Adrenal gland (tissue), 12 donors: ENCODE data around the gene TCHHL1. TPM values are rescaled to one million over a fixed set of nuclear protein-coding genes. Genes with fewer than 3 reads are reported as not detected.

Experiments
- DNase-seq, 7 donors: peaks; one replicate each; pipeline ENCODE4 v3.0.0-alpha.2; 2019 to 2020
- H3K27ac ChIP-seq, 5 donors: fragments of 200-600 bp; sonication (generic) in 4 of 5; 1 replicate in 3 of 5; 2 replicates in 2 of 5; pipeline versions ENCODE4 v1.5.1 to v1.8.0; 2016 to 2020; ENCODE audit warnings: mild to moderate bottlenecking in 1 of 5
- H3K27me3 ChIP-seq: fragments of 200-600 bp; 2 replicates; pipeline ENCODE4 v1.8.0; 2021
- H3K36me3 ChIP-seq, 2 donors: fragments of 200-600 bp; replicated peaks in 1 of 2; 1 replicate in 1 of 2; 2 replicates in 1 of 2; pipeline versions ENCODE4 v1.5.1 to v1.8.0; 2018 to 2022
- H3K4me1 ChIP-seq, 2 donors: fragments of 200-600 bp; replicated peaks in 1 of 2; 1 replicate in 1 of 2; 2 replicates in 1 of 2; pipeline versions ENCODE4 v1.5.1 to v1.8.0; 2018 to 2021
- H3K4me3 ChIP-seq, 4 donors: fragments of 200-600 bp; sonication (generic) in 3 of 4; one replicate each; pipeline ENCODE4 v1.5.1; 2016 to 2018
- H3K9me3 ChIP-seq, 3 donors: fragments of 200-600 bp; sonication (generic) in 1 of 3; replicated peaks in 1 of 3; 1 replicate in 2 of 3; 2 replicates in 1 of 3; pipeline versions ENCODE4 v1.5.1 to v1.8.0; 2016 to 2021
- CTCF ChIP-seq, 6 experiments: fragments of 450-650 bp in 4 of 6; fragments of 200-600 bp in 2 of 6; sonication (generic) in 1 of 6; IDR thresholded peaks; 1 replicate in 5 of 6; 2 replicates in 1 of 6; pipeline versions ENCODE4 v1.5.1 to v1.8.0; 2016 to 2021; ENCODE audit warnings: antibody characterized with exemption in 6 of 6, mild to moderate bottlenecking in 2 of 6, moderate library complexity in 1 of 6
- POLR2A ChIP-seq, 2 donors: fragments of 450-650 bp; IDR thresholded peaks; one replicate each; pipeline ENCODE4 v1.6.1; 2017; ENCODE audit warnings: antibody characterized with exemption in 2 of 2, mild to moderate bottlenecking in 2 of 2, moderate library complexity in 1 of 2
- WGBS, 4 donors: extraction: QIAGEN DNeasy Blood & Tissue Kit in 2 of 4; methylation state at CpG; one replicate each; pipeline versions ENCODE4 v1.1.5 to v1.1.7; 2013 to 2017; 5-methylcytosine and 5-hydroxymethylcytosine counted together
- intact Hi-C, 2 donors: fragments of 100-400 bp; cut with DNase I; formaldehyde crosslinking; loops; one replicate each; pipeline versions ENCODE4 v1.14.1 to v1.15.0; 2022 to 2023
- polyA plus RNA-seq, 3 donors: library from polyadenylated mRNA; stranded (reverse); fragments of 200-250 nt in 2 of 3; fragments of 350-450 nt in 1 of 3; fragmentation: Illumina TruSeq in 1 of 3; extraction: RNeasy Lipid Tissue Mini Kit (QIAGEN cat#74804) in 1 of 3; gene quantifications; one replicate each; pipeline ENCODE4 v1.2.3, GENCODE V29; 2013 to 2014
- total RNA-seq, 9 donors: library from RNA; depleted of rRNA in 4 of 9; stranded (reverse); fragments of >200 nt in 4 of 9; fragments of 120-200 nt in 1 of 9; fragmentation: NEBNext Ultra II Directional in 1 of 9; extraction: Animal tissue kit (Norgen Biotek cat#: 25700) in 1 of 9; gene quantifications; one replicate each; pipeline versions ENCODE4 v1.1.0 to v1.2.4, GENCODE V29; 2013 to 2023
- donor health status: healthy with polysubstance abuse.
- donor health status: Bipolar disorder and iron deficiency.
- donor health status: DM: yes; HTN: yes; CAD: no.
- donor health status: DM: no; HTN: no; CAD: no.
- donor health status: DM: no; HTN: no; CAD: no.
- donor health status: DM: yes; HTN: yes; CAD: no.

TCHHL1 gene
- total and polyA plus RNA-seq, 12 donors: not detected

GRCh38 chr1:152052606-152053005, 36.3 kb downstream of the TCHHL1 start:
- 26 to 32% (median 27%) methylated on average over 3 to 11 of the region's 11 CpGs for WGBS, 4 donors
- intact Hi-C loops: loop anchor here in 1 of 2 donors (10.0 kb wide), 1 partner anchor 392 kb away; no protein-coding TSS in a partner anchor
- Histone ChIP-seq H3K27ac (no peak overlapping the region), H3K9me3 (no peaks in the 10 kb centered on the region), H3K27me3 (peaks cover 15% of the 10 kb centered on the region), H3K4me1 (peaks cover 10 to 13% of the 10 kb centered on the region in 2 donors), H3K4me3 (no peak overlapping the region), H3K36me3 (no peaks in the 10 kb centered on the region)
- no peak for TF ChIP-seq POLR2A (IDR thresholded peaks at IDR 0.05)
- TF ChIP-seq CTCF (IDR thresholded peaks at IDR 0.05): peak; percentile 78 to 94 (median 90)
- peak; percentile 78 to 95 (median 86) for DNase-seq

- intact Hi-C loops: loop anchor here in 1 of 2 donors (2.0 to 10.0 kb wide), 2 partner anchors 134 to 394 kb away; no protein-coding TSS in a partner anchor
- no peaks in the 10 kb centered on the region for H3K36me3 ChIP-seq
- H3K4me1 ChIP-seq: peaks cover 16 to 21% of the 10 kb centered on the region in 2 donors
- H3K27me3 ChIP-seq: peaks cover 15% of the 10 kb centered on the region
- H3K4me3 ChIP-seq: no peak overlapping the region
- TF ChIP-seq CTCF (IDR thresholded peaks at IDR 0.05) (no peak), POLR2A (IDR thresholded peaks at IDR 0.05) (no peak)
- 41 to 66% (median 63%) methylated on average over 6 of the region's 6 CpGs for WGBS, 4 donors
- no peak for DNase-seq
- H3K9me3 ChIP-seq: no peaks in the 10 kb centered on the region
- no peak overlapping the region for H3K27ac ChIP-seq
Measured at GRCh38 chr1:152050886-152051675, 37.8 kb downstream of the TCHHL1 start.

GRCh38 chr1:152049291-152050083, 39.4 kb downstream of the TCHHL1 start:
- H3K9me3 ChIP-seq: no peaks in the 10 kb centered on the region
- H3K36me3 ChIP-seq: no peaks in the 10 kb centered on the region
- WGBS, 4 donors: 70 to 80% (median 72%) methylated on average over 8 of the region's 8 CpGs

More at GRCh38 chr1:152049291-152050083, 39.4 kb downstream of the TCHHL1 start:
- Histone ChIP-seq H3K27me3 (peaks cover 7% of the 10 kb centered on the region), H3K4me1 (peaks cover 16 to 21% of the 10 kb centered on the region in 2 donors), H3K4me3 (no peak overlapping the region), H3K27ac (peak overlapping the region in 2 of 5 donors; percentile 30 to 89)
- intact Hi-C loops: loop anchor here in 1 of 2 donors (2.0 to 10.0 kb wide), 2 partner anchors 135 to 395 kb away; no protein-coding TSS in a partner anchor
- no peak for DNase-seq
- TF ChIP-seq POLR2A (IDR thresholded peaks at IDR 0.05) (no peak), CTCF (IDR thresholded peaks at IDR 0.05) (no peak)
